ENCODE measurements around the gene KLF9.
A peak's percentile ranks its signal among the peaks of the same experiment; 100 is the strongest.

KLF9 gene

DNA sequence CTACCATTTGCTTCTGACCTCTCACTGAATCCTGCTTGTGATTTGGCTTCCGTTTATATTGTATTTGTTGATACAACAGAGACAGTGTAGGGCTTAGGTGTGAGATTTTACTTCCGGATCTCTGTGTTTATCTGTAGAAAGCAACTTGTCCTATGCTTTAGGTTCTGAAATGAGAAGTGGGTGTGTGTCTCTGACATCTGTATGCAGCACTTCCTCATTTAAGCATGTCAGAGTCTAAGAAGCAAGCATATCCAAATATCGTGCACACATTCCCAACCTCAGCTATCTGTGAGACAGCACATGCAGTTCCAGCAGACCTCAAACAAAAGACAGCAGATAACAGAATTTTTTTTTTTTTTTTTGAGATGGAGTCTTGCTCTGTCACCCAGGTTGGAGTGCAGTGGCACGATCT is 16.3 kb downstream of the KLF9 start:
- H3K36me3 ChIP-seq (ENCODE audit: insufficient read depth, low read length), result no peaks in the 10 kb centered on the region
- H3K9me2 ChIP-seq (ENCODE audit: low read depth, low read length), result no peaks in the 10 kb centered on the region
- no peak for TF ChIP-seq EZH2 (IDR thresholded peaks at IDR 0.05; ENCODE audit: borderline replicate concordance, low read length)
- TF ChIP-seq, protein P1, sequence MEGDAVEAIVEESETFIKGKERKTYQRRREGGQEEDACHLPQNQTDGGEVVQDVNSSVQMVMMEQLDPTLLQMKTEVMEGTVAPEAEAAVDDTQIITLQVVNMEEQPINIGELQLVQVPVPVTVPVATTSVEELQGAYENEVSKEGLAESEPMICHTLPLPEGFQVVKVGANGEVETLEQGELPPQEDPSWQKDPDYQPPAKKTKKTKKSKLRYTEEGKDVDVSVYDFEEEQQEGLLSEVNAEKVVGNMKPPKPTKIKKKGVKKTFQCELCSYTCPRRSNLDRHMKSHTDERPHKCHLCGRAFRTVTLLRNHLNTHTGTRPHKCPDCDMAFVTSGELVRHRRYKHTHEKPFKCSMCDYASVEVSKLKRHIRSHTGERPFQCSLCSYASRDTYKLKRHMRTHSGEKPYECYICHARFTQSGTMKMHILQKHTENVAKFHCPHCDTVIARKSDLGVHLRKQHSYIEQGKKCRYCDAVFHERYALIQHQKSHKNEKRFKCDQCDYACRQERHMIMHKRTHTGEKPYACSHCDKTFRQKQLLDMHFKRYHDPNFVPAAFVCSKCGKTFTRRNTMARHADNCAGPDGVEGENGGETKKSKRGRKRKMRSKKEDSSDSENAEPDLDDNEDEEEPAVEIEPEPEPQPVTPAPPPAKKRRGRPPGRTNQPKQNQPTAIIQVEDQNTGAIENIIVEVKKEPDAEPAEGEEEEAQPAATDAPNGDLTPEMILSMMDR (IDR thresholded peaks at IDR 0.05; ENCODE audit: low read length), result no peak
- peak overlapping the region; percentile 2 for H3K4me3 ChIP-seq (ENCODE audit: low read depth, low read length, poor library complexity, severe bottlenecking)
- no peaks in the 10 kb centered on the region for H3K27me3 ChIP-seq (ENCODE audit: insufficient read depth, low read length)
- peak overlapping the region; percentile 5; the same call in 1 of the 2 replicates for H2AFZ ChIP-seq (ENCODE audit: low read length)
- no peaks in the 10 kb centered on the region for H4K20me1 ChIP-seq (ENCODE audit: insufficient read depth, low read length)
- no peak overlapping the region for H3K27ac ChIP-seq (ENCODE audit: low read depth, low read length, poor library complexity, severe bottlenecking)
- no peaks in the 10 kb centered on the region for H3K79me2 ChIP-seq (ENCODE audit: insufficient read depth, low read length)
- no peaks in the 10 kb centered on the region for H3F3A ChIP-seq (ENCODE audit: insufficient read depth, low read length)
- no peak overlapping the region for H3K9ac ChIP-seq (ENCODE audit: low read length)
- H3K9me3 ChIP-seq (ENCODE audit: low read length), result no peaks in the 10 kb centered on the region
- peaks cover 14% of the 10 kb centered on the region for H3K4me1 ChIP-seq (ENCODE audit: insufficient read depth, low read length, severe bottlenecking)
- peak overlapping the region; percentile 37; the same call in 1 of the 2 replicates for H3K4me2 ChIP-seq (ENCODE audit: low read length)

DNA sequence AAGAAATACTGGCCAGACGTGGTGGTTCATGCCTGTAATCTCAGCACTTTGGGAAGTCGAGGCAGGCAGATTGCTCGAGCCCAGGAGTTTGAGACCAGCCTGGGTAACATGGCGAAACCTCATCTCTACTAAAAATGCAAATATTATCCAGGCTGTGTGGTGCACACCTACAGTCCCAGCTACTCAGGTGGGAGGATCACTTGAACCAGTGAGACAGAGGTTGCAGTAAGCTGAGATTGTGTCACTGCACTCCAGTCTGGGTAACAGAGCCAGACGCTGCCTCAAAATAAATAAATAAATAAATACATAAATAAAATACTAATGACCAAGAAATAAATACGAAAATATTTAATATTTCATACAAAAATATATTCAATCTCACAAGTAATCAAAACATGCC is 18.8 kb downstream of the KLF9 start:
- Histone ChIP-seq H3F3A (ENCODE audit: insufficient read depth, low read length) (no peaks in the 10 kb centered on the region), H4K20me1 (ENCODE audit: insufficient read depth, low read length) (no peaks in the 10 kb centered on the region), H3K9me3 (ENCODE audit: low read length) (no peaks in the 10 kb centered on the region), H3K27ac (ENCODE audit: low read depth, low read length, poor library complexity, severe bottlenecking) (no peak overlapping the region), H3K9me2 (ENCODE audit: low read depth, low read length) (no peaks in the 10 kb centered on the region), H2AFZ (ENCODE audit: low read length) (no peak overlapping the region), H3K36me3 (ENCODE audit: insufficient read depth, low read length) (no peaks in the 10 kb centered on the region), H3K4me1 (ENCODE audit: insufficient read depth, low read length, severe bottlenecking) (peaks cover 14% of the 10 kb centered on the region), H3K27me3 (ENCODE audit: insufficient read depth, low read length) (no peaks in the 10 kb centered on the region), H3K79me2 (ENCODE audit: insufficient read depth, low read length) (no peaks in the 10 kb centered on the region), H3K4me2 (ENCODE audit: low read length) (no peak overlapping the region), H3K4me3 (ENCODE audit: low read depth, low read length, poor library complexity, severe bottlenecking) (no peak overlapping the region), H3K9ac (ENCODE audit: low read length) (no peak overlapping the region)
- TF ChIP-seq EZH2 (IDR thresholded peaks at IDR 0.05; ENCODE audit: borderline replicate concordance, low read length), result no peak
- TF ChIP-seq, protein P1 (IDR thresholded peaks at IDR 0.05; ENCODE audit: low read length), result no peak

DNA sequence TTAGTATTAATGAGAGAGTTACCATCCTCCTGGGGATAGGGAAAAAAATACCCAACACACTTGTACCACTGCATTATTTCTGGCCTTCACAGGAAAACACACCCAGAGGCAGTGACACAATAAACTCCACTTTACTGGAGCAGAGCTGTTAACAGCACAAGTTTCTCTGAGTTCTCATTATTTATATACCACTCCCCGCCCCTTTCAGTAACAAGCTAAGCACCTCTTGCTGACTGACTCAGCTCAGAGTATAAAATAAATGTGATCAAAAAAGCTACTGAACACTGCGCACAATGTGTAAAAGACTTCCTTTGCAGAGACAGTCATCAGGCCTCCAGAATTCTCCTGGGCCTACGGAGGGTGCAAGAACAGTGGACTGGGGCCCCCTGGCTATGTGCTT is 21.6 kb downstream of the KLF9 start:
- Histone ChIP-seq H2AFZ (ENCODE audit: low read length) (no peak overlapping the region), H3K9ac (ENCODE audit: low read length) (no peak overlapping the region), H3K9me2 (ENCODE audit: low read depth, low read length) (no peaks in the 10 kb centered on the region), H3K4me3 (ENCODE audit: low read depth, low read length, poor library complexity, severe bottlenecking) (no peak overlapping the region), H3K36me3 (ENCODE audit: insufficient read depth, low read length) (no peaks in the 10 kb centered on the region), H3K9me3 (ENCODE audit: low read length) (no peaks in the 10 kb centered on the region), H3F3A (ENCODE audit: insufficient read depth, low read length) (no peaks in the 10 kb centered on the region), H3K27me3 (ENCODE audit: insufficient read depth, low read length) (no peaks in the 10 kb centered on the region), H3K4me2 (ENCODE audit: low read length) (no peak overlapping the region), H4K20me1 (ENCODE audit: insufficient read depth, low read length) (no peaks in the 10 kb centered on the region), H3K79me2 (ENCODE audit: insufficient read depth, low read length) (no peaks in the 10 kb centered on the region), H3K27ac (ENCODE audit: low read depth, low read length, poor library complexity, severe bottlenecking) (no peak overlapping the region), H3K4me1 (ENCODE audit: insufficient read depth, low read length, severe bottlenecking) (peaks cover 5% of the 10 kb centered on the region)
- TF ChIP-seq, protein P1 (IDR thresholded peaks at IDR 0.05; ENCODE audit: low read length), result no peak
- no peak for TF ChIP-seq EZH2 (IDR thresholded peaks at IDR 0.05; ENCODE audit: borderline replicate concordance, low read length)
